HepG2 (cell line): ENCODE data around the gene MRPS25. TPM values are rescaled to one million over a fixed set of nuclear protein-coding genes. Genes with fewer than 3 reads are reported as not detected.

ENCODE experiments used
- ATAC-seq: fragments of 200-7000 bp; cut with Tn5 transposase; 3 replicates; pipeline ENCODE4 v1.9.1; 2020; ENCODE audit warnings: mild to moderate bottlenecking, moderate library complexity
- BruUV-seq: library from RNA; stranded (reverse); fragments of 400-500 nt; replicated peaks from 2 replicates; lab custom pipeline; 2021; lab: Mats Ljungman, UMichigan
- CTCF ChIA-PET: fragments of 300-600 bp; formaldehyde crosslinking; extraction: SDS; loops from one replicate; lab custom pipeline; 2021; ENCODE audit warnings: low total read pairs, inconsistent platforms, low intra/inter-chr PET ratio; lab: Yijun Ruan, JAX
- POLR2A ChIA-PET: fragments of 350-600 bp; sonication (Branson Sonifier 250); formaldehyde crosslinking; loops from one replicate; lab custom pipeline; 2020; ENCODE audit warnings: antibody characterized with exemption, inconsistent platforms; lab: Yijun Ruan, JAX
- DNase-seq: peaks from one replicate; pipeline ENCODE4 v3.0.0-alpha.2; 2015; ENCODE audit warnings: low spot score
- FAIRE-seq: peaks from 3 replicates; lab custom pipeline; 2011; peaks lifted over from hg19 to GRCh38; lab: Jason Lieb, UNC
- H2AFZ ChIP-seq: one replicate; pipeline ENCODE4 v1.6.1; 2011; ENCODE audit warnings: low read length, inconsistent platforms
- H3K27ac ChIP-seq: fragments of 300-600 bp; 3 replicates; pipeline ENCODE4 v1.8.0; 2011; ENCODE audit warnings: mixed run types, mild to moderate bottlenecking, mixed read lengths, low read length, inconsistent platforms; ENCODE audit not compliant: insufficient read depth; ENCODE audit errors: extremely low read length
- H3K27me3 ChIP-seq, 2 experiments: fragments of 200-600 bp in 1 of 2; 2 replicates in 1 of 2; 3 replicates in 1 of 2; pipeline versions ENCODE4 v1.6.0 to v1.8.0; 2011; ENCODE audit warnings: low read length in 2 of 2, mild to moderate bottlenecking in 2 of 2, moderate library complexity in 2 of 2, inconsistent platforms in 1 of 2; ENCODE audit not compliant: insufficient read depth in 2 of 2, control insufficient read depth in 1 of 2
- H3K36me3 ChIP-seq, 2 experiments: fragments of 200-600 bp in 1 of 2; replicated peaks in 1 of 2; 2 replicates in 1 of 2; 3 replicates in 1 of 2; pipeline versions ENCODE4 v1.5.1 to v1.8.0; 2011; ENCODE audit warnings: low read length in 2 of 2, inconsistent platforms in 1 of 2; ENCODE audit not compliant: insufficient read depth in 2 of 2, control insufficient read depth in 1 of 2
- H3K4me1 ChIP-seq: 2 replicates; pipeline ENCODE4 v1.5.1; 2012; ENCODE audit warnings: low read length, inconsistent platforms; ENCODE audit not compliant: insufficient read depth
- H3K4me2 ChIP-seq: 2 replicates; pipeline ENCODE4 v1.6.0; 2011; ENCODE audit warnings: low read depth, low read length, inconsistent platforms
- H3K4me3 ChIP-seq, 3 experiments: fragments of 200-600 bp in 1 of 3; sonication (generic), shearing (Covaris generic) in 1 of 3; replicated peaks in 1 of 3; 2 replicates each; pipeline ENCODE4 v1.5.1; 2011 to 2016; ENCODE audit warnings: low read length in 3 of 3, inconsistent platforms in 2 of 3, low read depth in 2 of 3, mild to moderate bottlenecking in 2 of 3, control low read depth in 1 of 3, mixed read lengths in 1 of 3; ENCODE audit not compliant: insufficient read depth in 1 of 3
- H3K79me2 ChIP-seq: one replicate; pipeline ENCODE4 v1.6.1; 2011; ENCODE audit warnings: low read length, inconsistent platforms; ENCODE audit not compliant: insufficient read depth
- H3K9ac ChIP-seq: 2 replicates; pipeline ENCODE4 v1.6.0; 2011; ENCODE audit warnings: mild to moderate bottlenecking, low read depth, low read length, inconsistent platforms; ENCODE audit not compliant: insufficient read depth
- H3K9me3 ChIP-seq: 2 replicates; pipeline ENCODE4 v1.5.1; 2012; ENCODE audit warnings: mild to moderate bottlenecking, low read length
- H4K20me1 ChIP-seq: 2 replicates; pipeline ENCODE4 v1.6.0; 2011; ENCODE audit warnings: inconsistent platforms, mild to moderate bottlenecking, low read length, moderate library complexity; ENCODE audit not compliant: insufficient read depth
- ATAD3A ChIP-seq: sonication (generic); formaldehyde crosslinking; IDR thresholded peaks from 2 replicates; pipeline ENCODE4 v1.4.0; 2020; ENCODE audit warnings: missing genetic modification reagents
- PHF21A ChIP-seq: sonication (generic); formaldehyde crosslinking; IDR thresholded peaks from 2 replicates; pipeline ENCODE4 v1.5.0; 2020; ENCODE audit warnings: mild to moderate bottlenecking, missing genetic modification reagents
- PTBP1 ChIP-seq: fragments of 200-400 bp; formaldehyde crosslinking; IDR thresholded peaks from 2 replicates; pipeline ENCODE4 v1.6.1; 2018; ENCODE audit warnings: low read length, low read depth; ENCODE audit not compliant: poor library complexity, severe bottlenecking
- ZNF275 ChIP-seq: sonication (generic); formaldehyde crosslinking; IDR thresholded peaks from 2 replicates; pipeline ENCODE4 v1.8.0; 2022; ENCODE audit warnings: missing genetic modification reagents, mild to moderate bottlenecking, inconsistent platforms, borderline replicate concordance
- ZNF414 ChIP-seq: sonication (generic); formaldehyde crosslinking; IDR thresholded peaks from 2 replicates; pipeline ENCODE4 v1.5.0; 2020; ENCODE audit warnings: missing genetic modification reagents
- ZNF639 ChIP-seq: conservative IDR thresholded peaks from 2 replicates; pipeline ENCODE4 v1.6.1; 2018; ENCODE audit warnings: missing genetic modification reagents
- WGBS: methylation state at CpG from one replicate; pipeline ENCODE4 v1.1.6; 2017; ENCODE audit warnings: low lambda C conversion rate; 5-methylcytosine and 5-hydroxymethylcytosine counted together
- in situ Hi-C: cut with HindIII; loops from 2 replicates; pipeline ENCODE4 v1.10.0; 2017; ENCODE audit warnings: low pct_unique_long_range_greater_than_20kb; ENCODE audit not compliant: extremely low pct_ligation_motif_present
- intact Hi-C: fragments of 100-400 bp; cut with micrococcal nuclease; formaldehyde crosslinking; loops from one replicate; pipeline ENCODE4 v1.10.0; 2022; ENCODE audit not compliant: unreplicated experiment
- polyA plus RNA-seq, 8 experiments: library from polyadenylated mRNA; depleted of rRNA in 3 of 8; stranded (reverse) in 7 of 8; unstranded in 1 of 8; fragments of >200 nt; fragmentation: Illumina TruSeq in 4 of 8; extraction: Trizol in 4 of 8; gene quantifications; 2 replicates each; pipeline versions ENCODE4 v1.2.1 to v1.2.3, GENCODE V29; 2011 to 2016; ENCODE audit warnings: low read depth in 4 of 8, missing spikeins in 1 of 8, mixed read lengths in 1 of 8; ENCODE audit not compliant: insufficient read depth in 1 of 8
- total RNA-seq, 5 experiments: library from RNA; depleted of rRNA; stranded (reverse); fragments of >200 nt; fragmentation: Illumina TruSeq; extraction: Trizol; gene quantifications; 2 replicates each; pipeline ENCODE4 v1.2.3, GENCODE V29; 2016; ENCODE audit warnings: low read depth in 1 of 5

The MRPS25 gene
- total and polyA plus RNA-seq, 2 of the 13 experiments (the other 11 are each of a cell fraction or from before 2014, with no cell fraction given): 60.1 to 74.3 TPM

GRCh38 chr3:15045667-15046066 is 19.4 kb downstream of the MRPS25 start:
- 100% methylated on average over 1 of the region's 1 CpG for WGBS
- Histone ChIP-seq H3K9me3 (no peaks in the 10 kb centered on the region), H3K27ac (no peak overlapping the region), H3K4me1 (peaks cover 9% of the 10 kb centered on the region; the same call in 1 of the 2 replicates), H3K4me2 (no peak overlapping the region), H2AFZ (no peak overlapping the region), H3K4me3 (no peak overlapping the region), H3K27me3 (no peaks in the 10 kb centered on the region; a peak in 1 of 5 replicates), H4K20me1 (no peaks in the 10 kb centered on the region), H3K36me3 (peaks cover 44 to 95% of the 10 kb centered on the region in 2 experiments), H3K79me2 (peaks cover under 1% of the 10 kb centered on the region)
- ATAC-seq (no peak), DNase-seq (no peak)
- intact Hi-C loops: no loop called here
- CTCF ChIA-PET: no interaction called here
- in situ Hi-C loops: loop anchor here (10.0 kb wide), 1 partner anchor 121 kb away; no protein-coding TSS in a partner anchor
- TF ChIP-seq ZNF414 (CRISPR knock-in tag): no peak
- TF ChIP-seq ZNF639 (CRISPR knock-in tag): no peak
- TF ChIP-seq ZNF275 (CRISPR knock-in tag): no peak
- no peak for TF ChIP-seq ATAD3A (CRISPR knock-in tag)
- no peak for TF ChIP-seq PTBP1
- no peak for TF ChIP-seq PHF21A (CRISPR knock-in tag)
- TF ChIP-seq, all 625 proteins: peak for 0
- POLR2A ChIA-PET: no interaction called here
- no peak for FAIRE-seq
- no peak overlapping the region for H3K9ac ChIP-seq
- BruUV-seq: no TSS peak
